CD14-positive monocyte (primary cell): ENCODE data around the gene SLC1A2. TPM values are rescaled to one million over a fixed set of nuclear protein-coding genes. Genes with fewer than 3 reads are reported as not detected.

Source experiments
- DNase-seq, 3 donors: peaks; one replicate each; pipeline ENCODE4 v3.0.0-alpha.2; 2011 to 2022
- H2AFZ ChIP-seq: 2 replicates; pipeline ENCODE4 v1.6.0; 2012; ENCODE audit warnings: mild to moderate bottlenecking, low read depth, low read length, inconsistent platforms; ENCODE audit not compliant: insufficient read depth, poor library complexity, severe bottlenecking
- H3K27ac ChIP-seq, 2 donors: 1 replicate in 1 of 2; 2 replicates in 1 of 2; pipeline ENCODE4 v1.5.1; 2012 to 2013; ENCODE audit warnings: low read length in 2 of 2, control low read depth in 1 of 2, inconsistent platforms in 1 of 2, low read depth in 1 of 2, mild to moderate bottlenecking in 1 of 2
- H3K27me3 ChIP-seq, 2 donors: one replicate each; pipeline versions ENCODE4 v1.6.0 to v1.6.1; 2011 to 2013; ENCODE audit warnings: low read length in 2 of 2; ENCODE audit not compliant: control insufficient read depth in 2 of 2, insufficient read depth in 2 of 2
- H3K36me3 ChIP-seq, 2 donors: replicated peaks in 1 of 2; 1 replicate in 1 of 2; 2 replicates in 1 of 2; pipeline versions ENCODE4 v1.5.1 to v1.6.1; 2012 to 2013; ENCODE audit warnings: low read length in 2 of 2, control low read depth in 1 of 2, inconsistent platforms in 1 of 2, mild to moderate bottlenecking in 1 of 2; ENCODE audit not compliant: insufficient read depth in 2 of 2, control insufficient read depth in 1 of 2
- H3K4me1 ChIP-seq, 2 donors: 1 replicate in 1 of 2; 2 replicates in 1 of 2; pipeline versions ENCODE4 v1.5.1 to v1.6.1; 2012 to 2013; ENCODE audit warnings: low read length in 2 of 2, control low read depth in 1 of 2, inconsistent platforms in 1 of 2, mild to moderate bottlenecking in 1 of 2, moderate library complexity in 1 of 2; ENCODE audit not compliant: insufficient read depth in 2 of 2, control insufficient read depth in 1 of 2
- H3K4me2 ChIP-seq: replicated peaks from 2 replicates; pipeline ENCODE3; 2012; ENCODE audit warnings: low read length, moderate library complexity, mild to moderate bottlenecking; ENCODE audit not compliant: poor library complexity, severe bottlenecking; ENCODE audit errors: extremely low read depth
- H3K4me3 ChIP-seq, 3 experiments: fragments of 200-600 bp in 1 of 3; sonication (generic) in 1 of 3; replicated peaks in 1 of 3; 1 replicate in 2 of 3; 2 replicates in 1 of 3; pipeline ENCODE4 v1.5.1; 2011 to 2013; ENCODE audit warnings: low read length in 3 of 3, mild to moderate bottlenecking in 3 of 3, control low read depth in 2 of 3, low read depth in 2 of 3, inconsistent platforms in 1 of 3, moderate library complexity in 1 of 3
- H3K79me2 ChIP-seq: 2 replicates; pipeline ENCODE4 v1.6.0; 2012; ENCODE audit warnings: mild to moderate bottlenecking, control low read depth, inconsistent platforms, low read length, moderate library complexity; ENCODE audit not compliant: insufficient read depth
- H3K9ac ChIP-seq: 2 replicates; pipeline ENCODE4 v1.6.0; 2017; ENCODE audit warnings: low read length, mild to moderate bottlenecking; ENCODE audit not compliant: insufficient read depth, poor library complexity, severe bottlenecking
- H3K9me3 ChIP-seq, 2 donors: replicated peaks in 1 of 2; 1 replicate in 1 of 2; 2 replicates in 1 of 2; pipeline versions ENCODE4 v1.5.1 to v1.6.1; 2012 to 2013; ENCODE audit warnings: low read length in 2 of 2, control low read depth in 1 of 2; ENCODE audit not compliant: control insufficient read depth in 1 of 2, insufficient read depth in 1 of 2
- H4K20me1 ChIP-seq: 2 replicates; pipeline ENCODE4 v1.6.0; 2012; ENCODE audit warnings: mild to moderate bottlenecking, low read length, control low read depth, moderate library complexity; ENCODE audit not compliant: insufficient read depth
- H3K27ac Mint-ChIP-seq, 7 donors: one replicate each; pipeline ENCODE4 v1.8.0; 2020; ENCODE audit warnings: mild to moderate bottlenecking in 7 of 7, mixed read lengths in 7 of 7, moderate library complexity in 6 of 7, inconsistent platforms in 2 of 7
- H3K27me3 Mint-ChIP-seq, 3 donors: one replicate each; pipeline ENCODE4 v1.8.0; 2021 to 2022; ENCODE audit warnings: low read depth in 3 of 3, mild to moderate bottlenecking in 3 of 3, mixed read lengths in 3 of 3, moderate library complexity in 3 of 3, inconsistent platforms in 1 of 3
- H3K36me3 Mint-ChIP-seq, 2 donors: one replicate each; pipeline ENCODE4 v1.8.0; 2020; ENCODE audit warnings: mixed read lengths in 2 of 2, inconsistent platforms in 1 of 2, mild to moderate bottlenecking in 1 of 2
- H3K4me1 Mint-ChIP-seq: one replicate; pipeline ENCODE4 v1.8.0; 2020; ENCODE audit warnings: mild to moderate bottlenecking, mixed read lengths
- H3K4me3 Mint-ChIP-seq, 2 donors: one replicate each; pipeline ENCODE4 v1.8.0; 2020; ENCODE audit warnings: mild to moderate bottlenecking in 2 of 2, mixed read lengths in 2 of 2, moderate library complexity in 1 of 2
- H3K9me3 Mint-ChIP-seq, 7 donors: one replicate each; pipeline ENCODE4 v1.8.0; 2020 to 2022; ENCODE audit warnings: mixed read lengths in 7 of 7, mild to moderate bottlenecking in 6 of 7, moderate library complexity in 6 of 7, inconsistent platforms in 2 of 7
- WGBS: methylation state at CpG from one replicate; pipeline ENCODE4 v1.1.5; 2013; ENCODE audit warnings: missing lambda C conversion rate; ENCODE audit not compliant: insufficient coverage; 5-methylcytosine and 5-hydroxymethylcytosine counted together
- intact Hi-C, 2 donors: fragments of 100-400 bp; cut with micrococcal nuclease; formaldehyde crosslinking; loops; one replicate each; pipeline versions ENCODE4 v1.15.0 to v1.15.1; 2023
- polyA plus RNA-seq, 3 donors: library from polyadenylated mRNA; depleted of rRNA in 1 of 3; unstranded in 2 of 3; stranded (reverse) in 1 of 3; fragments of 300-500 nt in 2 of 3; fragments of >200 nt in 1 of 3; fragmentation: Illumina TruSeq in 2 of 3; gene quantifications; 1 replicate in 2 of 3; 2 replicates in 1 of 3; pipeline ENCODE4 v1.2.3, GENCODE V29; 2012 to 2021
- TF ChIP-seq, protein P1 (sequence below): fragments of 200-600 bp; IDR thresholded peaks from one replicate; pipeline ENCODE4 v1.8.0; 2022; ENCODE audit warnings: antibody characterized with exemption, mild to moderate bottlenecking

The SLC1A2 gene
- polyA plus RNA-seq, 3 donors, result 0.07 TPM; not detected in 2

DNA sequence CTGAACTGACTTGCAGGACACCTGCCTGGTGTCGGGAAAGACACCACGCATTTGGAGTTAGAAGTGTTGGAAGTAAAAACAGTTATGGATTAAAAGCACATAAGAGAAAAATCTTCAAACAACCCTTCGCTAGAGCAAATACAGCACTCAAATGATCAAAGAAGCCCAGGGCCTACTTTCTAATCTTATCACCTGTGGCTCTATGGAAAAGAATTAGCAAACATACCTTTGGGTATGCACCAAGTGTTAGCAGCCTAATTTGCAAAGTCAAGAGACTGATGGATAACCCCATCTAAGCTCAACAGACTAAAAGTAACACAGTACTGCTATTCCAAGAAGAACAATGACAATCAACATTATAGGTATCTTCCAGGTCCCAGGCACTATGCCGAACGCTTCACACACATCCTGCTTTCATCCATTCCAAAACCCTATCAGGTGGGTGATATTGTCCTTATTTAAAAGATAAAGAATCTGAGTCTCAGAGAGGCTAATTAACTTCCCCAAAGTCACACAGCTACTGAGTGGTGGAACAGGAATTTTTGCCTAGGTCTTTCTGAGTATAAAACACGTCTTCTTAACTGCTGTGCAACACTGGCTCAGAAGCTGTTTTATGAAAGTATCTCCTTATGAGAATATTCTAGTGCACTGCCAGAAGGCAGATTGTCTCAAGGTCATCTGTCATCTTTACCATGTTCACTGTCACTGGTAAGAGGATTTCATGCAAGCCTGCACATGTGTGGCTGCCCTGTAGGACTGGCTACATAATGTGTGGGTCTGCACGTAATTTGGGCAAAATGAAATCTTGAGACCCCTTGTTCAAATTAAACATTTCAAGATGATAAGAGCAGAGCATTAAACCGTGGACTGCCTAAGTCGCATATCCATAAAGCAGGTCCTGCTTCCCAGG is 16.4 kb downstream of the SLC1A2 start:
- Histone ChIP-seq H4K20me1 (no peaks in the 10 kb centered on the region), H3K4me3 (no peak overlapping the region), H2AFZ (no peak overlapping the region), H3K36me3 (no peaks in the 10 kb centered on the region), H3K27me3 (peaks cover 2 to 10% of the 10 kb centered on the region in 2 donors), H3K27ac (no peak overlapping the region), H3K4me1 (no peaks in the 10 kb centered on the region), H3K79me2 (no peaks in the 10 kb centered on the region), H3K9ac (no peak overlapping the region), H3K4me2 (no peak overlapping the region), H3K9me3 (no peaks in the 10 kb centered on the region)
- intact Hi-C loops, result loop anchor here in 1 of 2 donors (10.0 kb wide), 1 partner anchor 818 kb away; no protein-coding TSS in a partner anchor
- Mint-ChIP-seq H3K9me3 (no peaks in the 10 kb centered on the region), H3K36me3 (no peaks in the 10 kb centered on the region), H3K27me3 (peaks cover 2 to 7% (median 2%) of the 10 kb centered on the region in 3 donors), H3K27ac (peak overlapping the region in 1 of 7 donors; percentile 28), H3K4me1 (peaks cover 2% of the 10 kb centered on the region), H3K4me3 (no peak overlapping the region)
- WGBS, result no CpG with 5 or more reads among the region's 9 CpGs
- TF ChIP-seq, protein P1, sequence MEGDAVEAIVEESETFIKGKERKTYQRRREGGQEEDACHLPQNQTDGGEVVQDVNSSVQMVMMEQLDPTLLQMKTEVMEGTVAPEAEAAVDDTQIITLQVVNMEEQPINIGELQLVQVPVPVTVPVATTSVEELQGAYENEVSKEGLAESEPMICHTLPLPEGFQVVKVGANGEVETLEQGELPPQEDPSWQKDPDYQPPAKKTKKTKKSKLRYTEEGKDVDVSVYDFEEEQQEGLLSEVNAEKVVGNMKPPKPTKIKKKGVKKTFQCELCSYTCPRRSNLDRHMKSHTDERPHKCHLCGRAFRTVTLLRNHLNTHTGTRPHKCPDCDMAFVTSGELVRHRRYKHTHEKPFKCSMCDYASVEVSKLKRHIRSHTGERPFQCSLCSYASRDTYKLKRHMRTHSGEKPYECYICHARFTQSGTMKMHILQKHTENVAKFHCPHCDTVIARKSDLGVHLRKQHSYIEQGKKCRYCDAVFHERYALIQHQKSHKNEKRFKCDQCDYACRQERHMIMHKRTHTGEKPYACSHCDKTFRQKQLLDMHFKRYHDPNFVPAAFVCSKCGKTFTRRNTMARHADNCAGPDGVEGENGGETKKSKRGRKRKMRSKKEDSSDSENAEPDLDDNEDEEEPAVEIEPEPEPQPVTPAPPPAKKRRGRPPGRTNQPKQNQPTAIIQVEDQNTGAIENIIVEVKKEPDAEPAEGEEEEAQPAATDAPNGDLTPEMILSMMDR, result no peak
- DNase-seq, result no peak

- no peaks in the 10 kb centered on the region for H3K36me3 ChIP-seq
- H3K9ac ChIP-seq, result no peak overlapping the region
- WGBS, result no CpG with 5 or more reads among the region's 1 CpG
- no peak for DNase-seq
- Mint-ChIP-seq H3K4me1 (no peaks in the 10 kb centered on the region), H3K27ac (no peak overlapping the region), H3K9me3 (peaks cover 0 to 3% (median 0%) of the 10 kb centered on the region in 7 donors), H3K36me3 (no peaks in the 10 kb centered on the region), H3K4me3 (no peak overlapping the region), H3K27me3 (peaks cover 0 to 11% (median 1%) of the 10 kb centered on the region in 3 donors)
- H4K20me1 ChIP-seq, result no peaks in the 10 kb centered on the region
- H3K9me3 ChIP-seq, result no peaks in the 10 kb centered on the region
- TF ChIP-seq, protein P1, result no peak
- peaks cover 0 to 4% of the 10 kb centered on the region in 2 donors for H3K27me3 ChIP-seq
- no peaks in the 10 kb centered on the region for H3K4me1 ChIP-seq
- H3K4me2 ChIP-seq, result no peak overlapping the region
- no peak overlapping the region for H2AFZ ChIP-seq
- intact Hi-C loops, result no loop called here
- no peak overlapping the region for H3K27ac ChIP-seq
- H3K4me3 ChIP-seq, result no peak overlapping the region
- no peaks in the 10 kb centered on the region for H3K79me2 ChIP-seq
Observed at GRCh38 chr11:35398881-35399280, 20.5 kb downstream of the SLC1A2 start.
